Glutamatergic neuron (in vitro differentiated cells): ENCODE results near the gene ZNF445. TPM values are rescaled to one million over a fixed set of nuclear protein-coding genes. Genes with fewer than 3 reads are reported as not detected.

Experiments used
- DNase-seq: peaks from one replicate; pipeline ENCODE4 v3.0.0; 2022
- H3K27ac Mint-ChIP-seq: one replicate; pipeline ENCODE4 v1.8.0; 2020; ENCODE audit warnings: mild to moderate bottlenecking, mixed read lengths, inconsistent platforms; ENCODE audit not compliant: unreplicated experiment
- H3K27me3 Mint-ChIP-seq: one replicate; pipeline ENCODE4 v1.8.0; 2020; ENCODE audit warnings: mild to moderate bottlenecking, moderate library complexity, mixed read lengths, inconsistent platforms; ENCODE audit not compliant: unreplicated experiment
- H3K36me3 Mint-ChIP-seq: one replicate; pipeline ENCODE4 v1.8.0; 2020; ENCODE audit warnings: mild to moderate bottlenecking, mixed read lengths, inconsistent platforms; ENCODE audit not compliant: unreplicated experiment
- H3K4me1 Mint-ChIP-seq: one replicate; pipeline ENCODE4 v1.8.0; 2020; ENCODE audit warnings: mild to moderate bottlenecking, low read depth, mixed read lengths, inconsistent platforms; ENCODE audit not compliant: unreplicated experiment
- H3K4me3 Mint-ChIP-seq: one replicate; pipeline ENCODE4 v1.8.0; 2020; ENCODE audit warnings: mild to moderate bottlenecking, mixed read lengths, inconsistent platforms; ENCODE audit not compliant: unreplicated experiment
- H3K9me3 Mint-ChIP-seq: one replicate; pipeline ENCODE4 v1.8.0; 2020; ENCODE audit warnings: mild to moderate bottlenecking, moderate library complexity, mixed read lengths, inconsistent platforms; ENCODE audit not compliant: unreplicated experiment
- total RNA-seq: library from RNA; stranded (reverse); fragmentation: NEBNext Ultra II Directional; extraction: Animal tissue kit (Norgen Biotek cat#: 25700); gene quantifications from one replicate; pipeline ENCODE4 v1.2.1, GENCODE V29; 2021; ENCODE audit not compliant: unreplicated experiment
- TF ChIP-seq, protein P1 (sequence below): fragments of 200-600 bp; sonication (generic); IDR thresholded peaks from one replicate; pipeline ENCODE4 v1.5.0; 2021; ENCODE audit not compliant: partially characterized antibody, unreplicated experiment

Gene ZNF445
- total RNA-seq, 1 donor from 2014 or later: 66.8 TPM

DNA sequence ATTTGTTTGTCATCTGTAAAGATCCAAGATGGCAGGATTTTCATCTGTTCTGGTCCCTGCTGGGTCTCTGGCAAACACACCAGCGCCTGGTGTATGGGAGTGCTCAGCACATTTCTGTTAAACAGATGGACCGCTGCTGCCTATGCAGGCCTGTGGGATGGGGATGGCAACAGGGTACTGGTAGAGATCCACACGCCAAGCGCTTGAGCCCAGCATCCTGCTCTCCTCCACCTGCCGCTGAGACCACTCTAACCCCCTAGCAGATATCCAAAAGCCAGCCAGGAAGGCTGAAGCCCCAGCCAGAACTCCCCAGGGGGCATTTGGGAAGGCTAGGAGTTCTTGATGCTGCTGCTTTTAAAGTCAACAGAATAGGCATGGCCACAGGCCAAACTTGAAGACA is 31.7 kb downstream of the ZNF445 start:
- TF ChIP-seq, protein P1, sequence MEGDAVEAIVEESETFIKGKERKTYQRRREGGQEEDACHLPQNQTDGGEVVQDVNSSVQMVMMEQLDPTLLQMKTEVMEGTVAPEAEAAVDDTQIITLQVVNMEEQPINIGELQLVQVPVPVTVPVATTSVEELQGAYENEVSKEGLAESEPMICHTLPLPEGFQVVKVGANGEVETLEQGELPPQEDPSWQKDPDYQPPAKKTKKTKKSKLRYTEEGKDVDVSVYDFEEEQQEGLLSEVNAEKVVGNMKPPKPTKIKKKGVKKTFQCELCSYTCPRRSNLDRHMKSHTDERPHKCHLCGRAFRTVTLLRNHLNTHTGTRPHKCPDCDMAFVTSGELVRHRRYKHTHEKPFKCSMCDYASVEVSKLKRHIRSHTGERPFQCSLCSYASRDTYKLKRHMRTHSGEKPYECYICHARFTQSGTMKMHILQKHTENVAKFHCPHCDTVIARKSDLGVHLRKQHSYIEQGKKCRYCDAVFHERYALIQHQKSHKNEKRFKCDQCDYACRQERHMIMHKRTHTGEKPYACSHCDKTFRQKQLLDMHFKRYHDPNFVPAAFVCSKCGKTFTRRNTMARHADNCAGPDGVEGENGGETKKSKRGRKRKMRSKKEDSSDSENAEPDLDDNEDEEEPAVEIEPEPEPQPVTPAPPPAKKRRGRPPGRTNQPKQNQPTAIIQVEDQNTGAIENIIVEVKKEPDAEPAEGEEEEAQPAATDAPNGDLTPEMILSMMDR: no peak
- Mint-ChIP-seq H3K36me3 (peaks cover 45% of the 10 kb centered on the region), H3K4me3 (no peak overlapping the region), H3K9me3 (peaks cover 4% of the 10 kb centered on the region), H3K27me3 (peaks cover 5% of the 10 kb centered on the region), H3K27ac (no peak overlapping the region), H3K4me1 (no peaks in the 10 kb centered on the region)
- DNase-seq: no peak

DNA sequence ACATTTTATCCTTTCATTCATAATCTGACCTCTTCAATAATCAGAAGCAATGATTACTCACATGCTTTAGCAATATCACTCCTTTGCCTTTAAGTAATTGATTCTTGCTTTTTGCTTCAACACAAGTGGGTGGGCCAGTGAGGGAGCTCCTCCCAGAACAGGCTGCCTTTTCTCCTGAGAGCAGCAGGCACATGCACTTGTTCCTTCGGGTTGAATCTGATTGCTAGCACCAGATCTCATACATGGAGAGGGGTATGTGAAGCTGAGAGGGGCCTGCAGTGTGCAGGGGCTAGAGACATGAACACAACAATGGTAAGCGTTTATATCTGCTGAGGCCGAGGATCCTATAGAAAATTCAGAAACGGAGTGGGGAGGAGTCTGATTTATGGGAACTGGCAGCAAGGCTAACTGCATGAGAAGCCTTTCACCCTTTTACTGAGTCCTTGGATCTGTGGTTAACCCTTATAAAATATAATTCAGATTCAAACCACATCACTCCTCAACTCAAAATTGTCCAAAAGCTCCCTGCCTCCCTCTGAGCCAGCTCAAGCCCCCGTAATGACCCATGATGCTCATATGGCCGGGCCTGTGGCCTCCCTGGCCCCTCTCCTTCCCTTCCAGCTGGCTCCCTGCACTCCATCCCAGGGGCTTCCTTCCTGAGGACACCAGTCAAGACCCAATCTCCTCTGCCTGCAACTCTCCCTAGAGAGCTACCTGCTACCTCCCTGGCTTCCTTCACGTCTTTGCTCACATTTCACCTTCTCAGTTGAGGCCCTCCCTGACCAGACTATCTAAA is 32.4 kb downstream of the ZNF445 start:
- peaks cover 8% of the 10 kb centered on the region for H3K9me3 Mint-ChIP-seq
- peaks cover 42% of the 10 kb centered on the region for H3K36me3 Mint-ChIP-seq
- TF ChIP-seq, protein P1: no peak
- no peak for DNase-seq
- H3K4me1 Mint-ChIP-seq: no peaks in the 10 kb centered on the region
- H3K4me3 Mint-ChIP-seq: no peak overlapping the region
- peaks cover 5% of the 10 kb centered on the region for H3K27me3 Mint-ChIP-seq
- H3K27ac Mint-ChIP-seq: peak overlapping the region; percentile 59

DNA sequence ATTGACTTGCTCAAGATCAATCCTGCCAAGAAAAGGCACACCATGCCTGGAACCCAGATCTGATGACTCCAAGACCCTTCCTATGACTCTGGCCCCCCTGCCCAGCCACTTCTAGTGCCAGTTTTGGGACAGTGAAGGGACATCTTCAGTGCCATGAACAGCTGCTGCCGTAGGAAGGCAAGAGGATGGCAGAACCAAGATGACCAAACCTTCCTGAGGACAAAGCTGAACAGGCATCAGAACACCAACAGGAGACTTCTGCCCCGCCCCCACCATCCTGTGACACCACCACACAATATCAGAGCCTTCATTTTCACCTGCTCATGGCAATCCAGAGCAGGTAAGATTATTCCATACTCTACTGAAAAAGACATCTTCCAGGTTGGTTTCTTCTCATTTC is 33.0 kb downstream of the ZNF445 start:
- peaks cover 40% of the 10 kb centered on the region for H3K36me3 Mint-ChIP-seq
- H3K4me3 Mint-ChIP-seq: no peak overlapping the region
- H3K4me1 Mint-ChIP-seq: no peaks in the 10 kb centered on the region
- peaks cover 8% of the 10 kb centered on the region for H3K9me3 Mint-ChIP-seq
- H3K27ac Mint-ChIP-seq: peak overlapping the region; percentile 59
- DNase-seq: no peak
- H3K27me3 Mint-ChIP-seq: peaks cover 5% of the 10 kb centered on the region
- TF ChIP-seq, protein P1: no peak

DNA sequence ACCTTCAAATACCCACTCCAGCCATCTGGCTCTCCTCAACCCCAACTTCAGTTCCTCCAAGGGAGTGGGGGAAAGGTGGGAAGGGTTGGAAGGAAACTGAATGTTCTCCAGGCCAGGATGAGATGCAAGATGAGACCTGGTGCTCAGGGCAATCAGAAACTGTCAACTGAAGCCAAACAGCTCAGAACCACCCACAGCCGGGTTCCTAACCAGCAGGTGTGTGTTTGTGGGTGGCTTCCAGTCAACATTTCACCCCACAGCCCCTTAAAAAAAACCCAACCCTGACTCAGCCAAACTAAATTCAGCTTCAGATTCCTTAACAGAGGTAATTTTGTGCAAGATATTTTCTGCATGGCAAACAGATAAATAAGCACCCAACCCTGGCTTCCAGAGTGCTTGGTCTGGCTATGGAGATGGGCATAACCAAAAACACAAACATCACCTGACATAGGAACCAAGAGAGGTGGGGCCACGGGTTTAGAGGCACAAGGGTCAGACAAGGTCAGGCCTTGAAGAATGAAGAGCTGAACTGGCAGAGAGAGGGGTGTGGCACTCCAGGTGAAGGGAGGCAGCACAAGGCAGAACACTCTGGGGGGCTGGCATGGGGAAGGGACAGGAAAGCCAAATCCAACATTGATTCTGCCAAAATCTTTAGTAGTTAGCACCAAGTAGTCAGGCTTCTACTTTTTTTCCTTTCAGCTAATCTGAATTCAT is 34.7 kb downstream of the ZNF445 start:
- Mint-ChIP-seq H3K4me1 (no peaks in the 10 kb centered on the region), H3K36me3 (peaks cover 23% of the 10 kb centered on the region), H3K9me3 (peaks cover 7% of the 10 kb centered on the region), H3K27ac (no peak overlapping the region), H3K27me3 (peaks cover 4% of the 10 kb centered on the region), H3K4me3 (no peak overlapping the region)
- DNase-seq: no peak
- TF ChIP-seq, protein P1: no peak
